Neural progenitor cell (in vitro differentiated cells): ENCODE results near the gene IL17RE.

Experiments used
- CTCF ChIP-seq: fragments of 200-600 bp; sonication (generic); IDR thresholded peaks from 2 replicates; pipeline ENCODE4 v1.5.1; 2017; ENCODE audit warnings: antibody characterized with exemption, mild to moderate bottlenecking
- EZH2phosphoT487 ChIP-seq: fragments of 200-600 bp; sonication (generic); IDR thresholded peaks from 2 replicates; pipeline ENCODE4 v1.6.1; 2017; ENCODE audit warnings: antibody characterized with exemption

GRCh38 chr3:9881441-9881840 is 21.2 kb upstream of the IL17RE start:
- no peak for TF ChIP-seq CTCF
- no peak for TF ChIP-seq EZH2phosphoT487
